PC-3 (cell line): ENCODE measurements around the gene ELOVL5.

ENCODE experiments used
- CTCF ChIP-seq: fragments of 300-600 bp; sonication (generic); conservative IDR thresholded peaks from 2 replicates; pipeline ENCODE4 v1.5.1; 2017; ENCODE audit warnings: antibody characterized with exemption, low read depth, mild to moderate bottlenecking, low read length
- EZH2 ChIP-seq: fragments of 300-600 bp; sonication (generic); IDR thresholded peaks from one replicate; pipeline ENCODE4 v1.6.1; 2017; ENCODE audit warnings: antibody characterized with exemption, mild to moderate bottlenecking, low read length; ENCODE audit not compliant: unreplicated experiment
- EZH2phosphoT487 ChIP-seq: fragments of 300-600 bp; sonication (generic); IDR thresholded peaks from 2 replicates; pipeline ENCODE4 v1.6.1; 2018; ENCODE audit warnings: mild to moderate bottlenecking, antibody characterized with exemption, low read length, borderline replicate concordance

DNA sequence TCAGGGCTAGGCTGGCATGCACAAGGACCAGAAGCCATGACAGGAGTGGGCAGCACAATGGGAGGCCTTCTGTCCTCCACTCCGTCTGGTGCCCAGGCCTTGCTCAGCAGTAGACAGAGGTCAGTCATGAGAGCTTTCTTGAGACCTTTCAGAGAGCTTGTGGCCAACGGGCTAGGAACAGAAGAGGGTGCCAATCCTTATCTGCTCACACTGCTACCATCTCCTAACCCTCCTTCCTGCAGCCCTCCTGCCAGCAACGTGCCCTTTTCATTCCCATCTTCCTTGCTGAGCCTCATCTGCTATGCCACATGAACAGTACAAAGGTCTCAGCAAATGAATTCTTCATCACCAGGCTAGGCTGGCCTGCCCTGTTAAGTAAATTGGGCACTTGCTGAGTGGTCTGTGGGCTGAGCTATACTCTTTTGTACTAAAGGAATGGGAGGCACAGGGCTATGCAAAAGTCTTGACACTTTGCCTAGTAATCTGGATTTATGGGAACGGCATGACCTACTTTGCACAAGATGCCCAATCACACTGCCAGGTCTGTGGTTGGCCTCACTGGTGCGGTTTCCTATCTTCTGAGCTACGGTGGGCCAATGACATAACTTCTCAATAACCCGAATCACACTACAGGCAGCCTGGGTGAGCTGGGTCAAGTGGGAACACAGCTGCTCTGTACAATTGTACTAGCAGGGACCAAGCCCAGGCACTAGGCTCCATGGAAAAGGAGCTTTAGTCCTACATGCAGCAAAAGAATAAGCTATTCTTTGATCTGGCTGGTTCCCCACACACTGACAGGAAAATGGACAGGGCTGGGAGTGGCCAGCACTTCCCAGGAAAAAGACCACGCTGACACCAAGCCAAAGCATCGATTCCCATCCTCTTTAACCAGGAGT is 47.8 kb downstream of the ELOVL5 start:
- TF ChIP-seq CTCF (no peak), EZH2phosphoT487 (no peak), EZH2 (no peak)
